Measurements from ENCODE around the gene CES4A. TPM values are rescaled to one million over a fixed set of nuclear protein-coding genes. Genes with fewer than 3 reads are reported as not detected.
"Not testable (repeated sequence)": the region's sequence is repeated elsewhere in the genome, so short reads cannot be mapped to it uniquely, and the experiment has no call there.

CES4A gene
- 0.72 TPM in 1 of 2 replicates, not detected in the other for total RNA-seq (2014; rRNA removed; shearing (Covaris generic))

DNA sequence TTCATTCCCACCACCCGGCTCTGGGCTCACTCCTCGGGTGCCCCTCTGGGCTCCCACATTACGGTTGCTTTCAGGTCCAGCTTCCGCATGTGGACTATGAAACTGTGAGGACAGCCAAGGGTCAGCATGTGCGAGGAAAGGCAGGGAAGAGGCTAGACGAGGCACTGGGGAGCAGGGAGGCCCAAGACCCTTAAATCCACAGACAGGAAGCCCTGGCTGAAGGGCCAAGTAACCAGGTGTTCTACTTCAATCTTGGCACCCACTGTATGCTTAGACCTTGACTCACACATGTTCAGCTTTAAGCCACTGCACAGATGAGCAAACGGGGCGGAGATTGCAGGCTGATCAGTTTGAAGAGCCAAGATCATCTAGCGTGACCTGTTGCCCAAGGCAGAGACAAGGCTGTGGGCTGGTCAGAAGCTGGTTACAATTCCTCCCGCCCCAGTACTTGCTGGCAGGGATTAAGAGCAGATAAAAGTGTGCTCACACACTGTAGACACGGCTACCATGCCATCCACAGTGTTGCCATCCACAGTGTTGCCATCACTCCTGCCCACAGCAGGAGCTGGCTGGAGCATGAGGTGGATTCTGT, at the start of gene CES4A:
TSS of gene CES4A (plus strand) at position 393 of the 592 bp plus-strand sequence. CDS start at position 577, 184 bp downstream.
- peak; percentile 75 for DNase-seq (ENCODE audit: low read depth)

DNA sequence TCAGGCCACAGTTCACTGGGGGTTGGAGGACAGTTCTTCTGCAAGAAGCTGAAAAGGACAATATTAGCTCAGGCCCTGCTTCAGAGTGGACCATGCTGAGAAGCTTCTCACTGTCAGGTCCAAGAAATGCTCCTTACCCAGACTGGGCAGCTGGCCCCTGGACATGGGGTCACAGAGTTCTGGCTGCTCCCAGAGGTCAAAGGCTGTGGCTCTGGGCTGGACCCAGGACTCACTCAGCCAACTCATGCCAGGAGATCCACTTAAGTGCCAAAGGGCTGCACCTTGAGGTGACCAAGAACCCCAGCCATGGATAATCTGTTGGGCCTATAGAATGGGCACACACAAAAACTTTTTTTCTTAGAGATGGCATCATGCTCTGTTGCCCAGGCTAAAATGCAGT, 49.0 kb upstream of the CES4A start:
- no peak for DNase-seq (ENCODE audit: low read depth)

DNA sequence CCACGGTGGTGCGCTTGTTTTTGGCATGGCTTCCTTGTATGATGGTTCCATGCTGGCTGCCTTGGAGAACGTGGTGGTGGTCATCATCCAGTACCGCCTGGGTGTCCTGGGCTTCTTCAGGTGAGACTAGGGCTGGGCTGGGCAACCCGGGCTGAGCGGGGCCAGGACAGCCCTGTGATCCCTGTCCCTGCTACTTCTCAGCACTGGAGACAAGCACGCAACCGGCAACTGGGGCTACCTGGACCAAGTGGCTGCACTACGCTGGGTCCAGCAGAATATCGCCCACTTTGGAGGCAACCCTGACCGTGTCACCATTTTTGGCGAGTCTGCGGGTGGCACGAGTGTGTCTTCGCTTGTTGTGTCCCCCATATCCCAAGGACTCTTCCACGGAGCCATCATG, 48.2 kb upstream of the CES4A start:
- no peak for DNase-seq (ENCODE audit: low read depth)

DNA sequence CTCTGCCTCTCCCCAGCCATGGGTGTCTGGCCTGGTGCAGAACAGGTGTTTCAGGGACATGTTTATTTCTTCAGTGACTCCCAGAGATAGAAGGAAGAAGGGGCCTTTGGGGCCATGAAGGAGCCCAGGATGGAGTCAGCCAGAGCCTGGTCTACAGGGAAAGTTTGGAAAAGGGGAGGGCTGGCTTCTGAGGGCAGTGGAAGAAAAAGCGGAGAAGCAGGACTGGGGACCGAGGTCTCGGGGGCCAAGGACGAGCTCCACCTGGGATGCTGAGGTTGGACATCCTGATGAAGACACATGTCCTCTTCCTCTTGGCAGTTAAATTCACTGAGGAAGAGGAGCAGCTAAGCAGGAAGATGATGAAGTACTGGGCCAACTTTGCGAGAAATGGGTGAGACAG, 45.4 kb upstream of the CES4A start:
- DNase-seq (ENCODE audit: low read depth): no peak

DNA sequence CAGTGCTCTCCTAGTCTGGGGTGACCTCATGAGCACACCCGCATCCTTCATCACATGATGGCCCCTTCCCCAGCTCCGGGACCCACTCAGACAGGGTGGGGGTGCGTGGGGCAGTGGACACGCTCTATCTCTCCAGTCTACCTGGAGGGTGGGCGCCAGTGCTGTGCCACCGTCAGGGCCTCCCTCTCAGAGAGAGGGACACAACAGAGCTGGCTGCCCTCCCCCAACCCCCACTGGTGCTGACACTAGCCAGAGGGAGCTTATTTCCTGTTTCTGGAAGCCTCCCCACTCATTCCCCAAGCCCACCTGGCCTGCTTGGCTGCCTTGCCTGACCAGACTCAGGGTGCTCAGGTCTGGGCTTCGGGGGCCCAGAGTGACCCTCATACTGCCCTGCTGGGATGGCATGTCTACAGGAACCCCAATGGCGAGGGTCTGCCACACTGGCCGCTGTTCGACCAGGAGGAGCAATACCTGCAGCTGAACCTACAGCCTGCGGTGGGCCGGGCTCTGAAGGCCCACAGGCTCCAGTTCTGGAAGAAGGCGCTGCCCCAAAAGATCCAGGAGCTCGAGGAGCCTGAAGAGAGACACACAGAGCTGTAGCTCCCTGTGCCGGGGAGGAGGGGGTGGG, 44.8 kb upstream of the CES4A start:
- no peak for DNase-seq (ENCODE audit: low read depth)

DNA sequence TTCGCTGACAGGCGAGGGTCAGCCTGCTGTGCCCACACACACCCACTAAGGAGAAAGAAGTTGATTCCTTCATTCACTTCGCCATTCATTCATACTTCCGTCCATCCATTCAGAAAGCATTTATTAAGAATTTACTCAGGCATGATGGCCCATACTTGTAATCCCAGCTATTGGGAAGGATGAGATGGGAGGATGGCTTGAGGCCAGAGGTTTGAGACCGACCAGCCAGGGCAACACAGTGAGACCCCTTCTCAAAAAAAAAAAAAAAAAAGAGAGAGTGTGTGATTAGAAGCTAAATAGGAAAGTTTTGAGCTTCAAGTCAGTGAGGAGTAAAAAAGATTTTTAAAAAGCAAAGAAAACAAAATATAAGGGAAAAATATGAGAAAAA, 44.3 kb upstream of the CES4A start:
- no peak for DNase-seq (ENCODE audit: low read depth)

DNA sequence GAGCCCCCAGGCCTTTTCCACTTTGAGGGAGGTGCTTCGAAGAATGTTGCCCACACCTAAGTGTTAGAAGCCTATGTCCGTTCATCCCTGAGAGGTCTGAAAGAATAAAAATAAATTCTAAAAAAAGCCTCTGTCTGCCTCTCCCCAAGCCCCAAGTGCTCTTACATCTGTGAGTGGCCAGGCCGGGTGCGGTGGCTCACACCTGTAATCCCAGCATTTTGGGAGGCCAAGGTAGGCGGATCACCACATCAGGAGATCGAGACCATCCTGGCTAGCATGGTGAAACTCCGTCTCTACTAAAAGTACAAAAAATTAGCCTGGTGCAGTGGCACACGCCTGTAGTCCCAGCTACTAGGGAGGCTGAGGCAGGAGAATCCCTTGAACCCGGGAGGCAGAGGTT, 43.4 kb upstream of the CES4A start:
- DNase-seq (ENCODE audit: low read depth): not testable (repeated sequence)

DNA sequence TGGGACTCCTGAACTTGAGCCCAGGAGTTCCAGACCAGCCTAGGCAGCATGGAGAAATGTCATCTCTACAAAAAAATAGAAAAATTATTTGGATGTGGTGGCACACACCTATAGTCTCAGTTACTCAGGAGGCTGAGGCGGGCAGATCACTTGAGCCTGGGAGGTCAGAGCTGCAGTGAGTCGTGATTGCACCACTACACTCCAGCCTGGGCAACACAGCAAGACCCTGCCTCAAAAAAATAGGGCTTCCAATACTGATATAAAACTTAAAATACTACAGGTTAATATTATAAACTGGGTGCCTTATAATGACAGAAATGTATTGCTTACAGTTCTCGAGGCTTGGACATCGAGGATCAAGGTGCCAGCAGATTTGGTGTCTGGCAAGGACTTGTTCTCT, 42.5 kb upstream of the CES4A start:
- no peak for DNase-seq (ENCODE audit: low read depth)

DNA sequence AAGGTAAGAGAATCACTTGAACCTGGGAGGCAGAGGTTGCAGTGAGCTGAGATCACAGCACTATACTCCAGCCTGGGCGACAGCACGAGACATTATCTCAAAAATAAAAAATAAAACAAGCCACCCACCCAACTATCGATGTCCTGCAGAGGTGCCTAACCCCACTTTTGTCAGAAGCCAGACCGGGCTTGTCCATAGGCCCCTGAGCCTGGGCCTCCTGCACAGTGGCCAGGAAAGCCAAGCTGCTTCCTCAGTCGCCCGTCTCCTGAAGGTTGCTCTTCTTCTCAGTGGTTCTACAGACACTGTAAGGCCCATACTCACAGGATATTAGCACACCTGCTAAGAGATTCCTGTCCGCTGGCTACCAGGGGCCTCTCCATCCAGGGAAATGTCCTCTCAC, 41.8 kb upstream of the CES4A start:
- DNase-seq (ENCODE audit: low read depth): no peak

DNA sequence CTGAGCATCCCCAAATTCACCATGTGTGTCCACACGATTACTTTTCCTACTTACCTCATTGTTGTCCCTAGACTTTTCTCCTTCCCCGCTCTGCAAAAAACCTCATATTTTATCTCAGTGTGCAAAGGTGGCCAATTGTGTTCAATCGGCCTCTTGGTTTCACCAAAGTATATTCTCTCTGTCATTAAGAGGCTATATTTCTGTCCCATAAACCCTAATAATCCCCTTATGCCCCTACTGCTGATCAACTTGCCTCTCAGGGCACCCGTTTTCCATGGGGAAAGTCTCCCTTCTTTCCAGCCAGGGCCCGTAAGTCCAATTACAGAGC, 41.5 kb upstream of the CES4A start:
- DNase-seq (ENCODE audit: low read depth): no peak

DNA sequence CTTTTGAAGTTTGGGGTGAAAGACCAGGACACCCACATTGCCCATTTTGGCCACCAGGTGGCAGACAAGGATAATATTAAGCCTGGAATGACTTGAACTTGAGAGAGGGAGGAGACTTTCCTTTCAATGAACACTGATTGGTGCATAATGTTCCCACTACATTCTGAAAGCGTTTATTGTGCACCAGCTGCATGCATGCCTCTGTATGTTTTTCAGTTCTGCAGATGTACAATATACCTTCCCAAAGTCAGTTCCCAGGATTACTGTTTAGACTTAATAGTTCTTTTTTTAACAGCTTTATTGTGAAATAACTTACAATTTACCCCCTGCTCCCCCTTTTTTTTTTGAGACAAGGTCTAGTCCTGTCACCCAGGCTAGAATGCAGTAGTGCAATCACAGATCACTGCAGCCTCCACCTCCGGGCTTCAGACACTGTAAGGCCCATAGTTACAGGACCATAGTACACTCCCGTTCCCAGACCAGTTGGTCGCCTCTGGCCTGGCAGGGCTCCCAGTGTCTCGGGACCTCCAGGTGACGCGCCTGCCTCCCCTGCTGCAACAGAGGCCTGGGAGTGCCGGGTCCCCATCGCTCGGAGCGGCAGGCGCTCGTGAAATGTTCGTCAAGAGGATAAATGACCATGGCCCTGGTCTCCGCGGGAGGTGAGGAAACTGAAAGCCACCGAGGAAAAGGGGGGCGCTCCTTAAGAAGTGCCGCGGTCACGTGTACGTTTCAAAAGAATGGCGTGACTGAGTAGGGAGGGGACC, 40.9 kb upstream of the CES4A start:
- DNase-seq (ENCODE audit: low read depth): peak; percentile 83

DNA sequence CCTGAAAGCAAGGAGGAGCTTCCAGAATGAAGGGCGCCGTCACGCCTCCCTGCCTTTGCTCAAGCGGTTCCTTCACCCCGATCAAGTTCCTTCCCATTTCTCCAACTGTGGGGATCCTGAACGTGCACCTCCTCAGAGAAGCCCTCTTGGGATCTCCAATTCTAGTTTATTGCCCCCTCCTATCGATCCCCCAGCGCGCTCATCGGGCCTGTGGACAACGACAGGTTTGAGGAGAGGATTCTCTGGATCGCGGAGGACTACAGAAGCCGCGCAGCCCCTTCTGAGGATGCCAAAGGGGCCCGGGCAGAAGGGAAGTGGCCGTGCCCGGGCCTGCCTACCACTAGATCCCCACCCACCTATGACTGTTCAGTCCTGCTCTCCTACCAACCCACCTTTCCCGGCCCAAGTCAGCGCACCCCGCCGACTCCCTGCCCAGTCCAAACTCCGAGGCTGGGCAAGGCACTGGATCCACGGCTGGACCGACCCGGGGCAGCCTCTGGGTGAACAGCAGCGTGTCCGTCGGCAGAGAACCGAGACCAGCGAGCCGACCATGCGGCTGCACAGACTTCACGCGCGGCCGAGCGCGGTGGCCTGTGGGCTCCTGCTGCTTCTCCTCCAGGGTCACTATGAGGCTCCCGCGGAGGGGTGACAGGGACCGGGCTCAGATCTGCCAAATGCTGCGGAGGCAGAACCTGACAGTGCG, 40.1 kb upstream of the CES4A start:
- no peak for DNase-seq (ENCODE audit: low read depth)

DNA sequence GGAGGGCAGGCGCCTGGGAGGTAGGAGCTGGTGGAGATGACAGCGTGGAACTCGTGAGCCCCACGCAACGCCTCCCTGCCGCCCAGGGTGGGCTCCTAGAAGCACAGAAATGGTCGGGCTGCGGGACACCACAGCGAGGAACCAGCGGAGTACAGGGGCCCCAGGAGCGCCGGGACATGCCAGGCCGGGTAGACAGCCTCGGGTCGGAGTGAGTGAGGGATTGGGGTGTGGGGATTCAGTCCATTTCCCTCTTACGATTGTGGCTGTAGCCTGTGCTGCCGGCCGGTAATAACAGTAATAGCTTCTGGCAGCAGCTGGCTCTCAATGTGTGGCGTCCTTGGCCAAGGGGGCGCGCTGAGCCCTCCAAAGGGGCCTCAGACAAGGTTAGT, 39.6 kb upstream of the CES4A start:
- DNase-seq (ENCODE audit: low read depth): no peak

DNA sequence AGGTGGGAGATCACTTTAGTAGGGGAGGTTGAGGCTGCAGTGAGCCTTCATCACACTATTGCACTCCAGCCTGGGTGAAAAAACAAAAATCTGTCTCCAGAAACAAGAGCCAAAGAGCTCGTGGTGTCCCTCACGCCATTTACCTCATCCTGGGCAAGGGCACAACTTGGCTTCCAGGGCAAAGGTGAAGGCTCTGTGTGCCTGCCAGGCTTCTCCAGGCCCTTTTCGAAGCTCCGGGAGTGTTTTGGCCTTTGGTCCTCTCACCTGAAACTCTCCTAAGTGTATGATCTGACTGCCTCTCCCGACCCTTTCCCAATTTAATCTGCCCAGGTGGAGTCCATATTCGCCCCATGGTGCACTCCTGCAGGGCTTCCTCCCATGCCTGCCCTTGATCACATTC, 38.9 kb upstream of the CES4A start:
- DNase-seq (ENCODE audit: low read depth): no peak

DNA sequence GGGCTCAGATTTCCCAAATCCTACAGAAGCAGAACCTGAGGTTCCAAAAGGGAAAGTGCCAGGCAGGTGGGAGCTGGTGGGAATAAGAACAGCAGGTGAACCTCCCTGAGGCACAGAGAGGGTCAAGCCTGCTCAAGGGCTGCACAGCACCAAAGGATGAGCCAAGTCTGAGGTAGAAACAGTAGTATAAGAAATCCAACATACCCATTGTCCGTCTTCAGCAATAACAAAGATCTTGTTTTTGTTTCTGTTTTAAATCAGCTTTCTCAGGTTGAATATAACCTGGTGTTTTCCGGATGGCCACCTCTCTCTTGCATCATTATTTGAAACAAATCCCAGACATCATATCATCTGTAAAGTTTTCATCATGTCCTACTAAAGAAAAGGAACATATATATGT, 38.0 kb upstream of the CES4A start:
- no peak for DNase-seq (ENCODE audit: low read depth)

DNA sequence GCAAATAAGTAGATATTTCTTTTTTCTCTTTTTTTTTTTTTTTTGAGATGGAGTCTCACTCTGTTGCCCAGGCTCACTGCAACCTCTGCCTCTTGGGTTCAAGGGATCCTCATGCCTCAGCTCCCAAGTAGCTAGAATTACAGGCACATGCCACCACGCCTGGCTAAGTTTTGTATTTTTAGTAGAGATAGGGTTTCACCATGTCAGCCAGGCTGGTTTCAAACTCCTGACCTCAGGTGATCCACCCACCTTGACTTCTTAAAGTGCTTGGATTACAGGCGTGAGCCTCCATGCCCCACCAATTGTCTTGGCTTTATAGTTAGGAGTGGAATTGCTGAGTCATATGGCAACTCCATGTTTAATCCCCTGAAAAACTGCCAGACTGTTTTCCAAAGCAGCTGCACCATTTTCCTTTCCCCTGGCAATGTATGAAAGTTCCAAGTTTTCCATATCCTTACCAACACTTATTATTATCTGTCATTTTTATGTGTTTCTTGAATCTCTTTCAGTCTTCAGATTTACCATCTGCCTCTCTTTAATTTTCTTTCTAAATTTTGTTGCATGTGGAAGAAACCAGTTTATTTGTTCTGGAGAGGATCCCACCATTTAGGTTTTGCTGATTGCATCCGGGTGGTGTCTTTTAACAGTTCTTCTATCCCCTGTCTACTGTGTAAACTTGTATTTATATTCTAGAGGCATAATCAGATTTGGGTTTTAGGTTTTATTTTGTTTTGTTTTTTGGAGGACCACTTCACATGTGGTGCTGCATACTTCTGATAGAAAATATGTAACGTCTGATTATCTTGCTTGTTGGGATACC, 37.2 kb upstream of the CES4A start:
- peak; percentile 15 for DNase-seq (ENCODE audit: low read depth)

DNA sequence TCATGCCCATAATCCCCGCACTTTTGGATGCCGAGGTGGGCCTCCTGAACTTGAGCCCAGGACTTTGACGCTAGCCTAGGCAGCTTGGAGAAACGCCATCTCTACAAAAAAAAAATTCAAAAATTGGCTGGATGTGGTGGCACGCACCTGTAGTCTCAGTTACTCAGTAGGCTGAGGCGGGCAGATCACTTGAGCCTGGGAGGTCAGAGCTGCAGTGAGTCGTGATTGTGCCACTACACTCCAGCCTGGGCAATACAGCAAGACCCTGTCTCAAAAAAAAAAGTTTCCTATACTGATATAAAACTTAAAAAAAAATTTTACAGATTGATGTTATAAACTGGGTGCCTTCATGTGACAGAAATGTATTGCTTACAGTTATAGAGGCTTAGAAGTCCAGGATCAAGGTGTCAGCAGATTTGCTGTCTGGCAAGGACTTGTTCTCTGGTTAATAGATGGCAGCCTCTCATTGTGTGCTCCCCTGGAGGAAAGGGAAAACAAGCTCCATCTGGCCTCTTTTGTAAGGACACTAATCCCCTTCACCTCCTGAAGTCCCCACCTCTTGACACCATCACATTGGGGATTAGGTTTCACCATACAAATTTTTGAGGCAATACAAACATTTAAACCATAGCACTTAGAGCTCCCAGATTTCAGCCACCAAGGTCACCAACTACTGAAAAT, 35.8 kb upstream of the CES4A start:
- no peak for DNase-seq (ENCODE audit: low read depth)

DNA sequence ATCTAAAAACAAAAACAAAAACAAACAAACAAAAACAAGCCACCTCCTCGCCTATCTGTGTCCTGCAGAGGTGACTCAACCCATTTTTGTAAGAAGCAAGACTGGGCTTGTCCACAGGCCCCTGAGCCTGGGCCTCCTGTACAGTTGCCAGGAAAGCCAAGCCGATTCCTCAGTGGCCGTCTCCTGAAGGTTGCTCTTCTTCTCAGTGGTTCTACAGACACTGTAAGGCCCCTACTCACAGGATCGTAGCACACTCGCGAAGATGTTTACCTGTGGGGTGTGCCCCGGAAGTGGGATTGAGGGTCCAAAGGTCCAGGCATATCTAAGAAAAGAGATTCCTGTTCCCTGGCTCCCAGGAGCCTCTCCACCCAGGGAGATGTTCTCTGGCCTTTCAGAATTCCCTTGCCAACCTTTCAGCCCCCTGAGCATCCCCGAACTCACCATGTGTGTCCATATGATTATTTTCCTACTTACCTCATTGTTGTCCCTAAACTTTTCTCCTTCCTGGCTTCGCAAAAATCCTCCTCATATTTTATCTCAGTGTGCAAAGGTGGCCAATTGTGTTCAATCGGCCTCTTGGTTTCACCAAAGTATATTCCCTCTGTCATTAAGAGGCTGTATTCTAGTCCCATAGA, 34.8 kb upstream of the CES4A start:
- DNase-seq (ENCODE audit: low read depth): no peak

DNA sequence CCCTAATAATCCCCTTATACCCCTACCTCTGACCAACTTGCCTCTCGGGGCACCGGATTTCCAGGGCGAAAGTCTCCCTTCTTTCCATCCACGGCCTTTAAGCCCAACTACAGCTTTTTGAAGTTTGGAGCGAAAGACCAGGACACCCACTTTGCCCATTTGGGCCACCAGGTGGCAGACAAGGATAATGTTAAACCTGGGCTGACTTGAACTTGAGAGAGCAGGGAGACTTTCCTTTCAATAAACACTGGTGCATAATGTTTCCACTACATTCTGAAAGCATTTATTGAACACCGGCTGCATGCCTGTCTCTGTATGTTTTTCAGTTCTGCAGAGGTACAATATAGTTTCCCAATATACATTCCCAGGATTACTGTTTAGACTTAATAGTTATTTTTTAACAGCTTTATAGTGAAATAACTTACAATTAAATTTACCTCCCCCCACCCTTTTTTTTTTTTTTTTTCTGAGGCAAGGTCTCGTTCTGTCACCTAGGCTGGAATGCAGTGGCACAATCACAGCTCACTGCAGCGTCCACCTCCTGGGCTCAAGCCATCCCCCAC, 34.2 kb upstream of the CES4A start:
- DNase-seq (ENCODE audit: low read depth): peak; percentile 74

DNA sequence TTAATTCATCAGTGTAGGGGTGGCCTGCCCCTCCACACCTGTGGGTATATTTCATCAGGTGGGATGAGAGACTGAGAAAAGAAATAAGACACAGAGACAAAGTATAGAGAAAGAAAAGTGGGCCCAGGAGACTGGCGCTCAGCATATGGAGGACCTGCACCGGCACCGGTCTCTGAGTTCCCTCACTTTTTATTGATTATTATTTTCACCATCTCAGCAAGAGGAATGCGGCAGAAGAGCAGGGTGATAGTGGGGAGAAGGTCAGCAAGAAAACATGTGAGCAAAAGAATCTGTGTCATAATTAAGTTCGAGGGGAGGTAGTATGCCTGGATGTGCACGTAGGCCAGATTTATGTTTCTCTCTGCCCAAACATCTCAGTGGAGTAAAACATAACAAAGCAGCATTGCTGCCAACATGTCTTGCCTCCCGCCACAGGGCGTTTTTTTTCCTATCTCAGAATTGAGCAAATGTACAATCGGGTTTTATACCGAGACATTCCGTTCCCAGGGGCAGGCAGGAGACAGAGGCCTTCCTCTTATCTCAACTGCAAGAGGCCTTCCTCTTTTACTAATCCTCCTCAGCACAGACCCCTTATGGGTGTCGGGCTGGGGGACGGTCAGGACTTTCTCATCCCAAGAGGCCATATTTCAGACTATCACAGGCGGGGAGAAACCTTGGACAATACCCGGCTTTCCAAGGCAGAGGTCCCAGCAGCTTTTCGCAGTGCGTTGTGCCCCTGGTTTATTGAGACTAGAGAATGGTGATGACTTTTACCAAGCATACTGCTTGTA, 32.8 kb upstream of the CES4A start:
- not testable (repeated sequence) for DNase-seq (ENCODE audit: low read depth)
